ENCODE data around the gene ATP5MK.
"Not testable (repeated sequence)": the region's sequence is repeated elsewhere in the genome, so short reads cannot be mapped to it uniquely, and the experiment has no call there.

Gene ATP5MK, protein sequence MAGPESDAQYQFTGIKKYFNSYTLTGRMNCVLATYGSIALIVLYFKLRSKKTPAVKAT

DNA sequence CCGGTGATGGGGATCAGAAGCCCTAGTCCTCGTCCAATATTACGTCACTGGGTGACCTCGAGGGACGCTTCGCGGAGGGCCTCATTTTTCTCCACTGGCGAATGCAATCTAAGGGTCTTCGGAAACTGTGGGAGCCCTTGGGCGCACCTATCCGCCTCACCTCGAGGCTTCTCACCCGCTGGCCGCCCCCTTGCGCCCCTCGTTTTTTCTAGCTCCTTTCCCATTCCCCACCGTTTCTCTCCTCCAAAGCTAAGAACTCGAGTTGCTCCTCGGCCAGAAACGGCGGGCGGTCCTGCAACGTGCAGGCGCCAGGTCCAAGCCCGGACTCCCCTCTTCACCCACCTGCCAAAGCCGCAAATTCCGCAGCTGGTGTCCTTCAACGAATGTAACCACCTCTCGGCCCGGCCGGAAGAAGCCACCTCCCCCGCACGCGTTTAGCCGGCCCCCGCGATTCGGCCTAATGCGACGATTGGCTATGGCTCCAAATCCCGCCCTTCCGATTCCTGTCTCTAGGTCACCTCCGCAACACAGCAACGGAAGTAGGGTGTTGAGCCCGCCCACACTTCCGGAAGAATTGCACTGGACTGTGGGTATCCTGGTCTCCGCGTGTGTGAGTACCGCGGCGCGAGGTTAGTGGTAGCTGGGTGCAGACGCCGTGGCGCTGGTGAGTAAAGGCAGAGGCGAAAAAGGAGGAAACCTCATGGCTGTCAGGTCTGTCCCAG, at the start of gene ATP5MK, which contains the start of gene PDCD11:
TSS of gene ATP5MK (minus strand) at position 409 of the 722 bp plus-strand sequence. CDS start 4,018 bp downstream, outside the sequence.
TSS of gene PDCD11 (plus strand) at position 560 of the 722 bp plus-strand sequence. CDS start 1,801 bp downstream, outside the sequence.
- peak; percentile 100 for DNase-seq
- in situ Hi-C loops (cut with HindIII; ENCODE audit: low pct_ligation_motif_present, low pct_unique_long_range_greater_than_20kb, low sequenced_read_pairs): no loop called here

GRCh38 chr10:103445366-103445765, 49.1 kb upstream of the ATP5MK start:
- in situ Hi-C loops (cut with HindIII; ENCODE audit: low pct_ligation_motif_present, low pct_unique_long_range_greater_than_20kb, low sequenced_read_pairs): no loop called here
- no peak for DNase-seq

DNA sequence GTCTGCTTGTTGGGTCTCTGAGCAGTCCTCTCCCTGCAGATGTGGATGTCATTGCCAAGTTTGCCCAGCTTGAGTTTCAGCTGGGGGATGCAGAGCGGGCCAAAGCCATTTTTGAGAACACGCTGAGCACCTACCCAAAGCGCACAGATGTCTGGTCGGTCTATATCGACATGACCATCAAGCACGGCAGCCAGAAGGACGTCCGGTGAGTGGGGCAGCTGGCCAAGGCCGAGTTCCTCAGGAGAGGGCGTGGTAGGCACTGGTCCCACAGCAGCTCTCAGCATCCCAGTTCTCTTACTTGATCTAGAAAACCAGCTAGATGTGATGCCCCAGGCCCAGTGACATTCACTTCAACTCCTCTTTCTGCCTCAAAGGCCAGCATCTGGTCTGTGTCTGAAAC, 48.2 kb upstream of the ATP5MK start:
- no peak for DNase-seq
- in situ Hi-C loops (cut with HindIII; ENCODE audit: low pct_ligation_motif_present, low pct_unique_long_range_greater_than_20kb, low sequenced_read_pairs): no loop called here

GRCh38 chr10:103443475-103444185, 47.4 kb upstream of the ATP5MK start:
- in situ Hi-C loops (cut with HindIII; ENCODE audit: low pct_ligation_motif_present, low pct_unique_long_range_greater_than_20kb, low sequenced_read_pairs): no loop called here
- no peak for DNase-seq

GRCh38 chr10:103442031-103442461, 45.8 kb upstream of the ATP5MK start:
- in situ Hi-C loops (cut with HindIII; ENCODE audit: low pct_ligation_motif_present, low pct_unique_long_range_greater_than_20kb, low sequenced_read_pairs): no loop called here
- no peak for DNase-seq

DNA sequence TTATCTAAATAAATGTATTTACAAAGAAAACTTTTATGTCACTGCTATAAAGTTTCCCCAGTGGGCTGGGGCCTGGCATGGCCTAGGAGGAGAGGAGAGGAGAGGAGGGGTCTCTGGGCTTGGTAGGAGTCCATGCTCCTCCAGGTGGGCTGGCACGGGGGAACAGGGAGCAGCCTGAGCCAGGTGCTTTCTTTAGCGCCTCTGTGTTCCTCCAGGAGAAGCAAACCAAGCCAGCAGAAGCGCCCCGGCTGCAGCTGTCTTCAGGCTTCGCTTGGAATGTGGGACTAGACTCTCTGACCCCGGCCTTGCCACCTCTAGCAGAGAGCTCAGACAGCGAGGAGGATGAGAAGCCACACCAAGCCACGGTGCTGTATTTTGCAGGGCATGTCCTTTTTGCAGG, 45.3 kb upstream of the ATP5MK start:
- in situ Hi-C loops (cut with HindIII; ENCODE audit: low pct_ligation_motif_present, low pct_unique_long_range_greater_than_20kb, low sequenced_read_pairs): no loop called here

GRCh38 chr10:103441206-103441605, 44.9 kb upstream of the ATP5MK start:
- DNase-seq: no peak
- in situ Hi-C loops (cut with HindIII; ENCODE audit: low pct_ligation_motif_present, low pct_unique_long_range_greater_than_20kb, low sequenced_read_pairs): no loop called here

More for the DNA sequence above, 45.3 kb upstream of the ATP5MK start:
- DNase-seq: no peak

- in situ Hi-C loops (cut with HindIII; ENCODE audit: low pct_ligation_motif_present, low pct_unique_long_range_greater_than_20kb, low sequenced_read_pairs): no loop called here
- DNase-seq: no peak
These were observed 44.1 kb upstream of the ATP5MK start for GRCh38 chr10:103440416-103440815.

GRCh38 chr10:103439776-103440175, 43.5 kb upstream of the ATP5MK start:
- in situ Hi-C loops (cut with HindIII; ENCODE audit: low pct_ligation_motif_present, low pct_unique_long_range_greater_than_20kb, low sequenced_read_pairs): no loop called here
- no peak for DNase-seq

- no peak for DNase-seq
- in situ Hi-C loops (cut with HindIII; ENCODE audit: low pct_ligation_motif_present, low pct_unique_long_range_greater_than_20kb, low sequenced_read_pairs): no loop called here
These were observed 37.6 kb upstream of the ATP5MK start for GRCh38 chr10:103433858-103434257.

- in situ Hi-C loops (cut with HindIII; ENCODE audit: low pct_ligation_motif_present, low pct_unique_long_range_greater_than_20kb, low sequenced_read_pairs): no loop called here
- DNase-seq: no peak
These were observed 35.6 kb upstream of the ATP5MK start for GRCh38 chr10:103431902-103432301.

- in situ Hi-C loops (cut with HindIII; ENCODE audit: low pct_ligation_motif_present, low pct_unique_long_range_greater_than_20kb, low sequenced_read_pairs): no loop called here
- DNase-seq: no peak
These were observed 33.4 kb upstream of the ATP5MK start for GRCh38 chr10:103429647-103430046.

DNA sequence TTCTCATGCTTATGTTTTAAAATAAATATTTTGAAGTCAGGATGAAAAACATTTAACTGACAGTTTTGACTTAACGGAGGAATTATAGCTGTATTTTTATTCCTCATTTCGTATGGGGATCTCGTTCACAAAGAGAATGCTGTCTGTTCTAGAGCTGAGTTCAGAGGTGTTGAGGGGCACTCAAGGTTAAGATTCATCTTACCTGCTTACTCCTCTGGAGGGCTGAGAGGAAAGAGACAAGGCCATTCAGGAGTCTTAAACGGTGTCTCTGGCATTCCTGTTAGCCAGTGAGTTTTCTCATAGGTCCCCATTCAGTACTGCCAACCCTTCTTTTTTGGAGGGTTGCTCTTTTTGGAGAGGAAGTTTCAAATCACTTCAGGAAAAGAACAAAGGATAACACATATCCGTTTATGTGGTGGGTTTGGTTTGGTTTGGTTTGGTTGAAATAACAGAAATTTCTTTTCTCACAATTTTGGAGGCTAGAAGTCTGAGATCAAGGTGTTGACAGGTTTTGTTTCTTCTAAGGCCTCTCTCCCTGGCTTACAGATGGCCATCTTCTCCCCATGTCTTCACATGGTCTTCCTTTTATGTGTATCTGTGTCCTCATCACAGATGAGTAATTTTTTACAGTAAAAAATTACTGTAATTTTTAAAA, 32.8 kb upstream of the ATP5MK start:
- in situ Hi-C loops (cut with HindIII; ENCODE audit: low pct_ligation_motif_present, low pct_unique_long_range_greater_than_20kb, low sequenced_read_pairs): no loop called here
- no peak for DNase-seq

DNA sequence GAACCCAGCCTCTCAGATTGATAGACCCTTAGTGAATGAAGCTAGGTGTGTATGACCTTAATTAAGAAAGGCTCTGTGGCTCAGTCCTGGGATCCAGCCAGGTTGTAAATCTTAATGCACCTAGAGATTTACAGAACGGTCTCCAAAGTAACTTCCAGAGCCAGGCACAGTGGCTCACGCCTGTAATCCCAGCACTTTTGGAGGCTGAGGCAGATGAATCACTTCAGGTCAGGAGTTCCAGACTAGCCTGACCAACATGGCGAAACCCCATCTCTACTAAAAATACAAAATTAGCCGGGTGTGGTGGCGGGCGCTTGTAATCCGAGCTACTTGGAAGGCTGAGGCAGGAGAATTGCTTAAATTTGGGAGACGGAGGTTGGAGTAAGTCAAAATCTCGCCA, 31.6 kb upstream of the ATP5MK start:
- no peak for DNase-seq
- in situ Hi-C loops (cut with HindIII; ENCODE audit: low pct_ligation_motif_present, low pct_unique_long_range_greater_than_20kb, low sequenced_read_pairs): no loop called here

GRCh38 chr10:103423748-103424147, 27.5 kb upstream of the ATP5MK start:
- no peak for DNase-seq
- in situ Hi-C loops (cut with HindIII; ENCODE audit: low pct_ligation_motif_present, low pct_unique_long_range_greater_than_20kb, low sequenced_read_pairs): no loop called here

DNA sequence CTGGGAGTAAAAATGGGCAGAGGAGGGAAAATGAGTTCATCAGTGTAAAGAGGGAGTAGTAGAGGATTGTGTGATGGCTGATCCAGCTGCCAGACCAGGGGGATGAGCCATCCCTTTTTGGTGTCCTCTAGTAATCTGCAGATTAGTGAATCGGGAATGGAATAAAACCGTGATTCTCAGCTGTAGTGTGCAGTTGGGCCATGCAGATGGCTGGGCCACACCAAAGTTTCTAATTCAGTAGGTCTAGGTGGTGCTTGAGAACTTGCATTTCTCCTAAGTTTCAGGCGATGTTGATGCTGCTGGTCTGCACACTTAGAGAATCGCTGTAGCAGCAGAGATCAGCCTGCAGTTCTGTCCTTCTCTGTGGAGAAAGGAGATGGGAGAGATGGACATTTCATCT, 22.8 kb upstream of the ATP5MK start:
- DNase-seq: no peak
- in situ Hi-C loops (cut with HindIII; ENCODE audit: low pct_ligation_motif_present, low pct_unique_long_range_greater_than_20kb, low sequenced_read_pairs): no loop called here

DNA sequence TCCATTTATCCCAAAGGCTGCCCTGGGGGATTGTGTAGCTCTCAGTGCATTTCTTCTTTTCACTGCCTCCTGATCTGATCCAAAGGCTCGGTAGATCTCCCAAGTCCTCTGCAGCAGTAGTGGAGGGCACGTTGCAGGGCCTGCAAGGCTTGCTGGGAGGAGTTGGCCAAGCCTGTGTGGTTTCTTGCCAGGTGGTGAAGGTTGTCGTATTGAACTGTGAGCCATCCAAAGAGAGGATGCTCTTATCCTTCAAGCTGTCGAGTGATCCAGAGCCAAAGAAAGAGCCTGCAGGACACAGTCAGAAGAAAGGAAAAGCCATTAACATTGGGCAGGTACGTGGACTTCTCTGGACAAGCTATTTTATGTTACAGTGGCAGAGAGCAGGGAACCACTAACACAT, 21.3 kb upstream of the ATP5MK start:
- in situ Hi-C loops (cut with HindIII; ENCODE audit: low pct_ligation_motif_present, low pct_unique_long_range_greater_than_20kb, low sequenced_read_pairs): no loop called here
- no peak for DNase-seq

GRCh38 chr10:103417148-103417469, 20.8 kb upstream of the ATP5MK start:
- DNase-seq; in situ Hi-C loops (cut with HindIII; ENCODE audit: low pct_ligation_motif_present, low pct_unique_long_range_greater_than_20kb, low sequenced_read_pairs): not testable (repeated sequence)

- DNase-seq: peak; percentile 72
- in situ Hi-C loops (cut with HindIII; ENCODE audit: low pct_ligation_motif_present, low pct_unique_long_range_greater_than_20kb, low sequenced_read_pairs): no loop called here
These were observed 20.3 kb upstream of the ATP5MK start for GRCh38 chr10:103416436-103417147.

Measured in ACHN (cell line).